Activated gamma-delta T cell (primary cell): Measurements from ENCODE around the gene CUL2.
"Not testable (repeated sequence)": the region's sequence is repeated elsewhere in the genome, so short reads cannot be mapped to it uniquely, and the experiment has no call there.

Experiments
- DNase-seq: peaks from one replicate; lab custom pipeline; 2025; lab: John Stamatoyannopoulos, UW

The CUL2 gene

GRCh38 chr10:35019041-35020024 is 70.8 kb downstream of the CUL2 start:
- no peak for DNase-seq

GRCh38 chr10:35017608-35018007 is 72.5 kb downstream of the CUL2 start:
- no peak for DNase-seq

- no peak for DNase-seq
Observed at GRCh38 chr10:35015843-35016408, 74.2 kb downstream of the CUL2 start.

- DNase-seq = no peak
Observed at GRCh38 chr10:35012781-35013180, 77.4 kb downstream of the CUL2 start.

GRCh38 chr10:35011771-35012191 is 78.4 kb downstream of the CUL2 start:
- no peak for DNase-seq

- DNase-seq = no peak
Observed at GRCh38 chr10:35007858-35008301, 82.3 kb downstream of the CUL2 start.

GRCh38 chr10:35006836-35007235 is 83.3 kb downstream of the CUL2 start:
- no peak for DNase-seq

- no peak for DNase-seq
Observed at GRCh38 chr10:35005868-35006267, 84.3 kb downstream of the CUL2 start.

GRCh38 chr10:35004651-35005050 is 85.5 kb downstream of the CUL2 start:
- no peak for DNase-seq

- no peak for DNase-seq
Observed at GRCh38 chr10:35003906-35004305, 86.2 kb downstream of the CUL2 start.

- no peak for DNase-seq
Observed at GRCh38 chr10:35000936-35001335, 89.2 kb downstream of the CUL2 start.

- DNase-seq = no peak
Observed at GRCh38 chr10:34999532-34999931, 90.6 kb downstream of the CUL2 start.

GRCh38 chr10:34998940-34999339 is 91.2 kb downstream of the CUL2 start:
- no peak for DNase-seq

- no peak for DNase-seq
Observed at GRCh38 chr10:34996843-34997242, 93.3 kb downstream of the CUL2 start.

- DNase-seq = no peak
Observed at GRCh38 chr10:34995925-34996324, 94.2 kb downstream of the CUL2 start.

- DNase-seq = no peak
Observed at GRCh38 chr10:34994565-34995142, 95.5 kb downstream of the CUL2 start.

GRCh38 chr10:34993782-34994181 is 96.4 kb downstream of the CUL2 start:
- DNase-seq = no peak

GRCh38 chr10:34991117-34991516 is 99.0 kb downstream of the CUL2 start:
- not testable (repeated sequence) for DNase-seq

- DNase-seq = no peak
Observed at GRCh38 chr10:34988397-34989067, 101.6 kb downstream of the CUL2 start.

GRCh38 chr10:34985823-34986222 is 104.3 kb downstream of the CUL2 start:
- no peak for DNase-seq

GRCh38 chr10:34985146-34985545 is 105.0 kb downstream of the CUL2 start:
- DNase-seq = no peak

GRCh38 chr10:34981844-34982243 is 108.3 kb downstream of the CUL2 start:
- no peak for DNase-seq
